CD8-positive, alpha-beta memory T cell (primary cell): Measurements from ENCODE around the gene GPHN. TPM values are rescaled to one million over a fixed set of nuclear protein-coding genes. Genes with fewer than 3 reads are reported as not detected.

Experiments
- CTCF ChIA-PET: fragments of 350-600 bp; sonication (Branson Sonifier 250); formaldehyde crosslinking; loops from one replicate; lab custom pipeline; 2021; ENCODE audit warnings: antibody characterized with exemption; lab: Charles Lee
- POLR2A ChIA-PET: fragments of 350-600 bp; sonication (Branson Sonifier 250); formaldehyde crosslinking; loops from one replicate; lab custom pipeline; 2021; ENCODE audit warnings: antibody characterized with exemption; lab: Charles Lee
- DNase-seq, 5 donors: peaks; one replicate each; pipeline versions ENCODE4 v3.0.0 to v3.0.0-alpha.2; 2020 to 2022; ENCODE audit warnings: mixed read lengths in 1 of 5
- H3K27ac ChIP-seq: one replicate; pipeline ENCODE4 v1.7.0; 2013; ENCODE audit warnings: low read depth, mild to moderate bottlenecking, low read length, moderate library complexity
- H3K27me3 ChIP-seq: 2 replicates; pipeline ENCODE4 v1.7.0; 2013; ENCODE audit warnings: low read length, mild to moderate bottlenecking; ENCODE audit not compliant: insufficient read depth, poor library complexity, severe bottlenecking
- H3K36me3 ChIP-seq: 2 replicates; pipeline ENCODE4 v1.7.0; 2013; ENCODE audit warnings: mild to moderate bottlenecking, low read length, moderate library complexity; ENCODE audit not compliant: insufficient read depth
- H3K4me1 ChIP-seq: 2 replicates; pipeline ENCODE4 v1.7.0; 2013; ENCODE audit warnings: mild to moderate bottlenecking, low read length, moderate library complexity; ENCODE audit not compliant: insufficient read depth
- H3K4me3 ChIP-seq: 2 replicates; pipeline ENCODE4 v1.7.0; 2013; ENCODE audit warnings: mild to moderate bottlenecking, low read length
- H3K9me3 ChIP-seq: 2 replicates; pipeline ENCODE4 v1.7.0; 2013; ENCODE audit warnings: mild to moderate bottlenecking, low read length
- H3K27ac Mint-ChIP-seq, 8 donors: one replicate each; pipeline ENCODE4 v1.8.0; 2020 to 2021; ENCODE audit warnings: mixed read lengths in 8 of 8, mild to moderate bottlenecking in 6 of 8, inconsistent platforms in 3 of 8, moderate library complexity in 3 of 8
- H3K27me3 Mint-ChIP-seq, 2 donors: one replicate each; pipeline ENCODE4 v1.8.0; 2020 to 2021; ENCODE audit warnings: mixed read lengths in 2 of 2, mild to moderate bottlenecking in 1 of 2, moderate library complexity in 1 of 2
- H3K36me3 Mint-ChIP-seq, 3 donors: one replicate each; pipeline ENCODE4 v1.8.0; 2020 to 2021; ENCODE audit warnings: mixed read lengths in 3 of 3, inconsistent platforms in 1 of 3, mild to moderate bottlenecking in 1 of 3
- H3K4me1 Mint-ChIP-seq, 3 donors: one replicate each; pipeline ENCODE4 v1.8.0; 2020 to 2021; ENCODE audit warnings: mixed read lengths in 3 of 3, inconsistent platforms in 1 of 3, mild to moderate bottlenecking in 1 of 3
- H3K4me3 Mint-ChIP-seq, 7 donors: one replicate each; pipeline ENCODE4 v1.8.0; 2020 to 2021; ENCODE audit warnings: mixed read lengths in 7 of 7, mild to moderate bottlenecking in 6 of 7, moderate library complexity in 4 of 7, inconsistent platforms in 2 of 7
- H3K9me3 Mint-ChIP-seq, 5 donors: one replicate each; pipeline ENCODE4 v1.8.0; 2020 to 2022; ENCODE audit warnings: mixed read lengths in 5 of 5, mild to moderate bottlenecking in 3 of 5, moderate library complexity in 2 of 5, inconsistent platforms in 1 of 5
- polyA plus RNA-seq: library from polyadenylated mRNA; unstranded; fragments of 300-500 nt; fragmentation: Illumina TruSeq; gene quantifications from one replicate; pipeline ENCODE4 v1.2.3, GENCODE V29; 2021
- total RNA-seq, 2 experiments: library from RNA; stranded (reverse); gene quantifications; one replicate each; pipeline ENCODE4 v1.2.3, GENCODE V29; 2021

GPHN gene
- total and polyA plus RNA-seq, 3 experiments from 2014 or later, result 6.3 to 14.8 (median 12.1) TPM

DNA sequence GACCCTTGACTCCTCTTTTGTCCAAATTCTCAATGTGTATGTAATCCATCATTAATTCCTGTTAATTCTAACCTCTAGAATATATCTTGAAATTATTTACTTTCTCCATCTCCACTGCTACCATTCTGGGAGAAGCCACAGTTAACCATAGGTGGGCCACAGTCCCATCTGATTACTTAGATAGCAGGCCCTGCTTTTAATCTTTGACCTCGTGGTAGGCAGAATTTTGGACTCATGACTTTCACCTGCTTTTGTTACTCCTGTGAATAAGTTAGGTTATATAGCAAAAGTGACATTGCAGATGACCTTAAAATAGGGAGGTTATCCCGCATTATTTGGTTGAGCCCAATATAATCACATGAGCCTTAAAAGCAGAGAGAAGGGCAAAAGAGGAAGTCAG lies 264.2 kb downstream of the GPHN start:
- peaks cover 0 to 25% (median 0%) of the 10 kb centered on the region in 3 donors for H3K36me3 Mint-ChIP-seq
- ChIA-PET POLR2A (no interaction called here), CTCF (no interaction called here)
- no peak overlapping the region for H3K27ac ChIP-seq
- no peak overlapping the region for H3K27ac Mint-ChIP-seq
- H3K4me1 Mint-ChIP-seq, result no peaks in the 10 kb centered on the region
- no peak overlapping the region for H3K4me3 ChIP-seq
- H3K9me3 ChIP-seq, result no peaks in the 10 kb centered on the region
- no peak for DNase-seq
- H3K4me1 ChIP-seq, result no peaks in the 10 kb centered on the region
- H3K4me3 Mint-ChIP-seq, result no peak overlapping the region
- H3K36me3 ChIP-seq, result no peaks in the 10 kb centered on the region
- H3K9me3 Mint-ChIP-seq, result peaks cover 0 to 25% (median 5%) of the 10 kb centered on the region in 5 donors
- H3K27me3 Mint-ChIP-seq, result no peaks in the 10 kb centered on the region
- no peaks in the 10 kb centered on the region for H3K27me3 ChIP-seq

DNA sequence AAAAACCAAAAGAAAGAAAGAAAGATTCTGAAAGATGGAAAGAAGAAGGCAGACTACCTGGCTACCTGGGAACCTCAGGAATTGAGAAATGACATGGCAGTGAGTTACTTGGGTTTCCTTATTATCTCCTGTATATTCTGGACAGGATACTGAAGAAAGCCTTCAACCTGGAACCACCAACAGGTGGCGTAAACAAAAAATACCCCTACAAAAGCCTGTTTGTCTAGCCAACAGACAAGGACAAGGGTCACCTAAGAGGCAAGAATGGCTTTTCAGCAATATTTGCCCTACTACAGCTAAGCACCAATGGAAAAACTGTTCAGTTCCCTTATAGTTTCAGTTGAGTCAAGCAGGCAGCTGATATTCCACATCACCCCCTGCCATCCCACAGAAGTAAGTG lies 274.9 kb downstream of the GPHN start:
- Mint-ChIP-seq H3K27ac (no peak overlapping the region), H3K27me3 (no peaks in the 10 kb centered on the region)

GRCh38 chr14:66790101-66790500 lies 282.2 kb downstream of the GPHN start:
- Histone ChIP-seq H3K36me3 (no peaks in the 10 kb centered on the region), H3K4me1 (no peaks in the 10 kb centered on the region), H3K4me3 (no peak overlapping the region), H3K9me3 (no peaks in the 10 kb centered on the region), H3K27ac (no peak overlapping the region), H3K27me3 (no peaks in the 10 kb centered on the region)
- POLR2A ChIA-PET, result no interaction called here
- no peaks in the 10 kb centered on the region for H3K4me1 Mint-ChIP-seq
- peaks cover 8 to 23% (median 12%) of the 10 kb centered on the region in 5 donors for H3K9me3 Mint-ChIP-seq
- CTCF ChIA-PET, result no interaction called here
- DNase-seq, result no peak
- H3K36me3 Mint-ChIP-seq, result peaks cover 0 to 25% (median 0%) of the 10 kb centered on the region in 3 donors
- H3K27ac Mint-ChIP-seq, result no peak overlapping the region
- no peak overlapping the region for H3K4me3 Mint-ChIP-seq
- H3K27me3 Mint-ChIP-seq, result no peaks in the 10 kb centered on the region

More for the DNA sequence above, 274.9 kb downstream of the GPHN start:
- no peak for DNase-seq
- H3K27ac ChIP-seq, result no peak overlapping the region
- no peaks in the 10 kb centered on the region for H3K4me1 ChIP-seq
- POLR2A ChIA-PET, result no interaction called here
- Mint-ChIP-seq H3K9me3 (peaks cover 0 to 17% (median 2%) of the 10 kb centered on the region in 5 donors), H3K36me3 (peaks cover 0 to 23% (median 2%) of the 10 kb centered on the region in 3 donors), H3K4me1 (no peaks in the 10 kb centered on the region), H3K4me3 (no peak overlapping the region)
- no peaks in the 10 kb centered on the region for H3K9me3 ChIP-seq
- H3K36me3 ChIP-seq, result no peaks in the 10 kb centered on the region
- H3K4me3 ChIP-seq, result no peak overlapping the region
- H3K27me3 ChIP-seq, result no peaks in the 10 kb centered on the region
- CTCF ChIA-PET, result no interaction called here

DNA sequence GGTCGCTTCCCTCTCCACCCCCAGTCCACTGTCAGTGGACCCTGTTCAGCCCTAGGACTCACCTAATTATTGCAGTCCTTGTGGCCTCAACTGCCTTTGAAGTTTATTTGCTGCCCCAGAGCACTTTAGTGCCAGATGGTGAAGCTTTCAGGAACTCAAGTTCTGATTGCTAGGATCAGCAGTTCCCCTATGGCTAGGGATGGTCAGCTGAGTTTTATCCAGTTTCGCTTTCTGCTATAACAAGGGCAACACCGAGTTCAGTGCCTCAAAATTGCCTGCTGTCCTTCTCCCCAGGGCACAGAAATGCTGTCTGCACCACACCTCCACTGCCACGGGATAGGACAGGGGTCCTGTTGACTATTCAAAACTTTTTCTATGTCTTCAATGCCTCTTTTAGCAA lies 295.0 kb downstream of the GPHN start:
- Histone ChIP-seq H3K9me3 (no peaks in the 10 kb centered on the region), H3K27ac (no peak overlapping the region), H3K36me3 (no peaks in the 10 kb centered on the region), H3K27me3 (no peaks in the 10 kb centered on the region), H3K4me3 (no peak overlapping the region), H3K4me1 (no peaks in the 10 kb centered on the region)
- peaks cover 21 to 62% (median 36%) of the 10 kb centered on the region in 5 donors for H3K9me3 Mint-ChIP-seq
- ChIA-PET CTCF (no interaction called here), POLR2A (no interaction called here)
- no peaks in the 10 kb centered on the region for H3K27me3 Mint-ChIP-seq
- peaks cover 0 to 50% (median 1%) of the 10 kb centered on the region in 3 donors for H3K36me3 Mint-ChIP-seq
- H3K27ac Mint-ChIP-seq, result no peak overlapping the region
- no peak overlapping the region for H3K4me3 Mint-ChIP-seq
- DNase-seq, result no peak
- H3K4me1 Mint-ChIP-seq, result no peaks in the 10 kb centered on the region

- CTCF ChIA-PET, result no interaction called here
- POLR2A ChIA-PET, result no interaction called here
- H3K9me3 ChIP-seq, result no peaks in the 10 kb centered on the region
These were observed 296.2 kb downstream of the GPHN start for GRCh38 chr14:66804141-66804540.

DNA sequence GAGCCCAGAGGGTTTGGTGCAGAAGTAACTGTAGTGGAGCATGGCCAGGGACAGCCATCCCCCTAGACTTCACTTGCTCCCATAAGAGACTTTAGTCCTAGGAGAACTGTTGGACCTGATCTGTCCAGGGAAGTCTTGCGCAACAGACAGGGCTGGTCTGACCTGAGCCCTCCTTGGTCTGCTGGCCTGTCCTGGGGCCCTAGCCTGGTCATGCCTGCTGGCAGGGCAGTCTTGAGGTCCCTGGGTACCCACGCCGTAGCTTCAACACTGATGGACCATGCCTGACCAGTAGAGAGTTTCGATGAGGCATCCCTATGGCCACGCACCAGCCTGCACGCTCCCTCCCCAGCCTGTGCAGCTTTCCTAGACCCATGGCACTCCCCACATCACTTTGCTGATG lies 305.7 kb downstream of the GPHN start:
- POLR2A ChIA-PET, result no interaction called here
- no peak for DNase-seq
- peaks cover 7 to 42% (median 9%) of the 10 kb centered on the region in 3 donors for H3K36me3 Mint-ChIP-seq
- H3K27me3 ChIP-seq, result no peaks in the 10 kb centered on the region
- H3K4me3 ChIP-seq, result no peak overlapping the region
- H3K4me3 Mint-ChIP-seq, result peak overlapping the region in 1 of 7 donors; percentile 10
- no peaks in the 10 kb centered on the region for H3K27me3 Mint-ChIP-seq
- no peak overlapping the region for H3K27ac Mint-ChIP-seq
- H3K27ac ChIP-seq, result no peak overlapping the region
- H3K4me1 ChIP-seq, result no peaks in the 10 kb centered on the region
- peaks cover 25 to 49% (median 33%) of the 10 kb centered on the region in 5 donors for H3K9me3 Mint-ChIP-seq
- H3K36me3 ChIP-seq, result no peaks in the 10 kb centered on the region
- no peaks in the 10 kb centered on the region for H3K9me3 ChIP-seq
- CTCF ChIA-PET, result no interaction called here
- H3K4me1 Mint-ChIP-seq, result no peaks in the 10 kb centered on the region

More at GRCh38 chr14:66804141-66804540, 296.2 kb downstream of the GPHN start:
- Histone ChIP-seq H3K27ac (no peak overlapping the region), H3K4me3 (no peak overlapping the region), H3K4me1 (no peaks in the 10 kb centered on the region), H3K27me3 (no peaks in the 10 kb centered on the region), H3K36me3 (no peaks in the 10 kb centered on the region)
- DNase-seq, result no peak
- Mint-ChIP-seq H3K27me3 (no peaks in the 10 kb centered on the region), H3K9me3 (peaks cover 18 to 55% (median 35%) of the 10 kb centered on the region in 5 donors), H3K4me3 (no peak overlapping the region), H3K4me1 (no peaks in the 10 kb centered on the region), H3K27ac (no peak overlapping the region), H3K36me3 (peaks cover 0 to 51% (median 0%) of the 10 kb centered on the region in 3 donors)

DNA sequence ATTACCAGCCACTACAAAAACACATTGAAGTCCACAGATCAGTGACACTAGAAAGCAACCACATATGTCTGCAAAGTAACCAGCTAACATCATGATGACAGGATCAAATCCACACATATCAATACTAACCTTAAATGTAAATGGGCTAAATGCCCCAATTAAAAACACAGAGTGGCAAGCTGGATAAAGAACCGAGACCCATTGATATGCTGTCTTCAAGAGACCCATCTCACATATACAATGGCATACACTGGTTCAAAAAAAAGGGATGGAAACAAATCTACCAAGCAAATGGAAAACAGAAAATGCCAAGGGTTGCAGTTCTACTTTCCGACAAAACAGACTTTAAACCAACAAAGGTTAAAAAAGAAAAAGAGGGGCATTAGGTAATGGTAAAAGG lies 307.7 kb downstream of the GPHN start:
- peaks cover 7 to 38% (median 9%) of the 10 kb centered on the region in 3 donors for H3K36me3 Mint-ChIP-seq
- Histone ChIP-seq H3K4me3 (no peak overlapping the region), H3K27me3 (no peaks in the 10 kb centered on the region), H3K27ac (no peak overlapping the region), H3K9me3 (no peaks in the 10 kb centered on the region), H3K4me1 (no peaks in the 10 kb centered on the region), H3K36me3 (no peaks in the 10 kb centered on the region)
- H3K9me3 Mint-ChIP-seq, result peaks cover 25 to 47% (median 33%) of the 10 kb centered on the region in 5 donors
- no peak overlapping the region for H3K27ac Mint-ChIP-seq
- no peak for DNase-seq
- no peak overlapping the region for H3K4me3 Mint-ChIP-seq
- no peaks in the 10 kb centered on the region for H3K27me3 Mint-ChIP-seq
- H3K4me1 Mint-ChIP-seq, result no peaks in the 10 kb centered on the region
- ChIA-PET CTCF (no interaction called here), POLR2A (no interaction called here)

GRCh38 chr14:66824251-66824650 lies 316.3 kb downstream of the GPHN start:
- no peaks in the 10 kb centered on the region for H3K27me3 ChIP-seq
- no peak overlapping the region for H3K27ac ChIP-seq
- ChIA-PET CTCF (no interaction called here), POLR2A (no interaction called here)
- Mint-ChIP-seq H3K4me3 (no peak overlapping the region), H3K9me3 (peaks cover 0 to 4% (median 0%) of the 10 kb centered on the region in 5 donors), H3K27ac (no peak overlapping the region), H3K27me3 (no peaks in the 10 kb centered on the region), H3K36me3 (peaks cover 0 to 4% (median 0%) of the 10 kb centered on the region in 3 donors), H3K4me1 (no peaks in the 10 kb centered on the region)
- no peak overlapping the region for H3K4me3 ChIP-seq
- H3K36me3 ChIP-seq, result no peaks in the 10 kb centered on the region
- no peaks in the 10 kb centered on the region for H3K4me1 ChIP-seq
- no peak for DNase-seq
- H3K9me3 ChIP-seq, result no peaks in the 10 kb centered on the region
